Activated naive CD8-positive, alpha-beta T cell treated with anti-CD3 and anti-CD28 coated beads, Interleukin-2, amount 10 ng/mL, durations not matched to agents 7 days and 5 days (primary cell): ENCODE measurements around the gene TSKS. TPM values are rescaled to one million over a fixed set of nuclear protein-coding genes. Genes with fewer than 3 reads are reported as not detected.

Experiments
- ATAC-seq: fragments of 150-1000 bp; cut with Tn5 transposase; one replicate; pipeline ENCODE4 v1.10.0; 2021; ENCODE audit warnings: low read depth, moderate library complexity
- POLR2A ChIA-PET: fragments of 350-600 bp; sonication (Branson Sonifier 250); formaldehyde crosslinking; loops from one replicate; lab custom pipeline; 2021; ENCODE audit warnings: antibody characterized with exemption; lab: Charles Lee
- DNase-seq: peaks from one replicate; pipeline ENCODE4 v3.0.0; 2021
- H3K27ac Mint-ChIP-seq: one replicate; pipeline ENCODE4 v1.8.0; 2022; ENCODE audit warnings: mild to moderate bottlenecking, mixed read lengths
- H3K27me3 Mint-ChIP-seq: one replicate; pipeline ENCODE4 v1.8.0; 2022; ENCODE audit warnings: mild to moderate bottlenecking, moderate library complexity, mixed read lengths
- H3K36me3 Mint-ChIP-seq: one replicate; pipeline ENCODE4 v1.8.0; 2021; ENCODE audit warnings: mild to moderate bottlenecking, mixed read lengths
- H3K4me1 Mint-ChIP-seq: one replicate; pipeline ENCODE4 v1.8.0; 2021; ENCODE audit warnings: mixed read lengths
- H3K4me3 Mint-ChIP-seq: one replicate; pipeline ENCODE4 v1.8.0; 2022; ENCODE audit warnings: mild to moderate bottlenecking, moderate library complexity, mixed read lengths
- H3K9me3 Mint-ChIP-seq: one replicate; pipeline ENCODE4 v1.8.0; 2021; ENCODE audit warnings: mixed read lengths
- total RNA-seq, 2 experiments: library from RNA; stranded (reverse); gene quantifications; one replicate each; pipeline ENCODE4 v1.2.3, GENCODE V29; 2021

The TSKS gene
- total RNA-seq, 2 experiments from 2014 or later = 2.0 to 2.4 TPM

DNA sequence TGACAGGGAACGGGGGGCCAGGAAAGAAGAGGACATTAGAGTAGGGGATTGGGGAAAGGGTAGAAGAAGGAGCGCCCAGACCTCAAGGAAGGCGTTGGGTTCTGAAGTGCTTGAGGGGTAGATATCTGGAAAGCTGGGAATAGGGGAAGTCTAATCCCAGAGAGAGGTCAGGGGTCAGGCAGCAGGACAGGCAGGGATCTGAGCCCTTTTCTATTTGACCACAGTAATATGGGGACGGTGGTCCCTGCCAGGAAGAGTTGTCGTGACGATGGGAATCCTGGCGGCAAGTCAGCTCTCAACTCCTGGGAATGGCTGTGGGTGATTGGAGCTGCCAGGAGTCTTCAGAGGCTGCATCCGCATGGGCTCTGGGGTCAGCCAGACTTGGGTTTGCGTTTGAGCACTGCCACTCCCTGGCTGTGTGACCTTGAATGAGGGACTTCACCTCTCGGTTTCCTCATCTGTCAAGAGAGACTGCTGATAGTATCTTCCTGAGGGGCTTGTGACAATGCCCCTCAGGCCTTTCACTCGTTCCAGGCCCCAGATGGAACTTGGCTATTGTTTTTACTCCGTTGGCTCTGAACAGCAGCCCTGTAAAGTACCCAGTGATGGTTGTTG is 5.0 kb upstream of the TSKS start:
- Mint-ChIP-seq H3K9me3 (no peaks in the 10 kb centered on the region), H3K27me3 (no peaks in the 10 kb centered on the region), H3K4me1 (peaks cover 31% of the 10 kb centered on the region), H3K36me3 (peaks cover 10% of the 10 kb centered on the region), H3K27ac (peak overlapping the region; percentile 84), H3K4me3 (peak overlapping the region; percentile 95)
- POLR2A ChIA-PET = interaction anchor here (0.7 kb wide), 1 partner anchor 87 kb away, joined by 3 read pairs; no protein-coding TSS in a partner anchor
- ATAC-seq (no peak), DNase-seq (no peak)

DNA sequence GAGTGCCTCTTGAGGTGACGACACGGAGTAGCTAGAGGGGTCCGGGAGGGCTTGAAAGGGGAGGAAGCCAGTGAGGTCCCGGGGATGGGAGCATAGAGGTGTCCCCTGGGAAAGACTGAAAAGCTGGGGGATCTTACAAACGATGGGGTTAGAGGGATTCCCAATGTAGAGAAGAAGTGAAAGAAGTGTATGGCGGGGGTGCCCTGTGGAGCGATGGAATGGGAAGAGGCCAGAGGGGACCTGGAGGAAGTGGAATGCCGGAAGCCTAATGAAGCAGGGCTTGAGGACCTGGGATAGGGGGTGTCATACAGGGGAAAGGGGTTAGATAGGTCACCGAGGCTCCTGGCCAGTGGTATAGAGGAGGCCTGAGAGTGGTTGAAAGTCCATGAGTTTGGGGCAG is 4.3 kb upstream of the TSKS start:
- no peak for ATAC-seq
- DNase-seq = no peak
- H3K27ac Mint-ChIP-seq = peak overlapping the region; percentile 84
- no peaks in the 10 kb centered on the region for H3K27me3 Mint-ChIP-seq
- H3K4me3 Mint-ChIP-seq = peak overlapping the region; percentile 95
- H3K4me1 Mint-ChIP-seq = peaks cover 30% of the 10 kb centered on the region
- POLR2A ChIA-PET = interaction anchor here (0.7 to 1.8 kb wide), 5 partner anchors 50 to 162 kb away, joined by 3 to 7 read pairs (median 6); partner anchors contain the start of genes MED25 and NUP62
- no peaks in the 10 kb centered on the region for H3K9me3 Mint-ChIP-seq
- H3K36me3 Mint-ChIP-seq = peaks cover 10% of the 10 kb centered on the region

DNA sequence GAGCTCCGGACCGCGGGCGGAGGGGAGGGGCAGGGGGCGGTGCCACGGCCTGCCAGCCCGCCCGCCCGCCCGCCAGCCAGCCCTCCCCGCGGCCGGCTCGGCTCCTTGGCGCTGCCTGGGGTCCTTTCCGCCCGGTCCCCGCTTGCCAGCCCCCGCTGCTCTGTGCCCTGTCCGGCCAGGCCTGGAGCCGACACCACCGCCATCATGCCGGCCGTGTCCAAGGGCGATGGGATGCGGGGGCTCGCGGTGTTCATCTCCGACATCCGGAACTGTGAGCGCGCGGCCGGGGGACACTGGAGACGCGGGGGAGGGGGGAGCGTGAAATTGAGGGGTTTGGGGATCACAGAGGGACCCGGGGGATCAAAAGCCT is 3.8 kb upstream of the TSKS start, which contains the start of gene AP2A1:
AP2A1 (plus strand) TSS at position 72 of the 370 bp plus-strand sequence; CDS start at position 205, 133 bp downstream.
- Mint-ChIP-seq H3K9me3 (no peaks in the 10 kb centered on the region), H3K4me3 (peak within 1 kb of the TSS; percentile 97), H3K4me1 (peaks cover 30% of the 10 kb centered on the region), H3K27ac (peak within 1 kb of the TSS; percentile 94), H3K27me3 (no peaks in the 10 kb centered on the region), H3K36me3 (peaks cover 10% of the 10 kb centered on the region)
- ATAC-seq (no peak), DNase-seq (no peak)
- POLR2A ChIA-PET = interaction anchor here (0.6 to 1.8 kb wide), 11 partner anchors 12 to 1129 kb away, joined by 3 to 7 read pairs (median 3); partner anchors contain the start of genes MED25 and NUP62

DNA sequence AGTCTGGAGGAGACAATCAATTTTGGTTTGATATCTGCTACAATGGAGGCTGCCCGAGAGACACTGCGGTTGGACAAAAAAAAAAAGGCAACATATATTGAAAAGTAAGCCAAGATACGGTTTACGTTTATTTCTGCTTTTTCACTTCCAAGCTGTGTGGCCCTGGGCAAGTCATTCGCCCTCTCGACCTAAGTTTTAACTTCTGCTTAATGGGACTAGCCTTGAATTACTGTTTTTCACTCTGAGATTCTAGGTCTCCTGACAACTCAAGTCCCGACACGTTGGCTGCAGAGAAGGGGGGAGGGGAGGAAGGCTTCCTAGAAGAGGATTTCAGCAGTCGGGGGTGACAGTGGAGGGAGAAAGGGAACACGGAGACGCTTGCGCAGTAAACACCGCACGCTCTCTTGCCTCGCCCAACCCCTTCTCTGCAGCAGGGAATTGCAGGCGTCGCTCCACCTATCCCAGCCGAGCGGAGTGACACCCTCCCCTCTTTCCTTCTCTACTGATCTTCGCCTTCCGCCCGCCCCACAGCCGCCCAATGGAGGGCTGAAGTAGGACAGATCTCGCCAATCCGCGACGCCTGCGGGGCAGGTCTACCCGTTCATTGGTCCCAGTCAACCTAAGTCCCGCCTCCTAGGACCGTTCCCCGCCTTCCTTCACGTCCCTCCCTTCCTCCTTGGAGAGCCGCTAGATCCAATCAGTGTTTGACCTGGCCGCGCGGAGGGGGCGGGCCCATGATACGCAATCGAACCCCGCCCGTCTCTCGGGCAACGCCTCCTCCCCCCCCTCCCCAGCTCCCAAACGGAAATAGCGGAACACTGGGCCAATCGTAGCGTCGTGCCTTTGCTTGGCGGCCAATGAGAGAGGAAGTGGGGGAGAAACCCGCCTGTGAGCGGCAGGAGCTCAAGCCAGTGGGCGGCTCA is 3.2 kb upstream of the TSKS start:
- DNase-seq (peak; percentile 96), ATAC-seq (peak; percentile 90)
- Mint-ChIP-seq H3K36me3 (peaks cover 6% of the 10 kb centered on the region), H3K4me1 (peaks cover 26% of the 10 kb centered on the region), H3K27ac (peak overlapping the region; percentile 94), H3K4me3 (peak overlapping the region; percentile 97), H3K9me3 (no peaks in the 10 kb centered on the region), H3K27me3 (no peaks in the 10 kb centered on the region)
- POLR2A ChIA-PET = interaction anchor here (0.6 to 1.8 kb wide), 13 partner anchors 11 to 1128 kb away, joined by 3 to 7 read pairs (median 3); partner anchors contain the start of genes MED25 and NUP62

DNA sequence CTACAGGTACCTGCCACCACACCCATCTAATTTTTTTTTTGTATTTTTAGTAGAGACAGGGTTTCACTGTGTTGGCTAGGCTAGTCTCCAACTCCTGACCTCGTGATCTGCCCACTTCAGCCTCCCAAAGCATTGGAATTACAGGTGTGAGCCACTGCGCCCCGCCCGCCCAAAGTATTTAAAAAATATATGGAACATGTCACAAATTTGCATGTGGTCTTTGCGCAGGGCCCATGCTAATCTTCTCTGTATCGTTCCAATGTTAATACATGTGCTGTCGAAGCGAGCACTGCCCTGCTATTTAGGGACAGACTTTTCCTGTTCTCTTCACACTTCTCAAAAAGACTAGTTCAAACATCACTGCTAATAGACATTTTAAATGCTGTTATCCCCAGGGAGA is 1.2 kb upstream of the TSKS start:
- H3K36me3 Mint-ChIP-seq = peaks cover 5% of the 10 kb centered on the region
- no peak overlapping the region for H3K27ac Mint-ChIP-seq
- DNase-seq = no peak

DNA sequence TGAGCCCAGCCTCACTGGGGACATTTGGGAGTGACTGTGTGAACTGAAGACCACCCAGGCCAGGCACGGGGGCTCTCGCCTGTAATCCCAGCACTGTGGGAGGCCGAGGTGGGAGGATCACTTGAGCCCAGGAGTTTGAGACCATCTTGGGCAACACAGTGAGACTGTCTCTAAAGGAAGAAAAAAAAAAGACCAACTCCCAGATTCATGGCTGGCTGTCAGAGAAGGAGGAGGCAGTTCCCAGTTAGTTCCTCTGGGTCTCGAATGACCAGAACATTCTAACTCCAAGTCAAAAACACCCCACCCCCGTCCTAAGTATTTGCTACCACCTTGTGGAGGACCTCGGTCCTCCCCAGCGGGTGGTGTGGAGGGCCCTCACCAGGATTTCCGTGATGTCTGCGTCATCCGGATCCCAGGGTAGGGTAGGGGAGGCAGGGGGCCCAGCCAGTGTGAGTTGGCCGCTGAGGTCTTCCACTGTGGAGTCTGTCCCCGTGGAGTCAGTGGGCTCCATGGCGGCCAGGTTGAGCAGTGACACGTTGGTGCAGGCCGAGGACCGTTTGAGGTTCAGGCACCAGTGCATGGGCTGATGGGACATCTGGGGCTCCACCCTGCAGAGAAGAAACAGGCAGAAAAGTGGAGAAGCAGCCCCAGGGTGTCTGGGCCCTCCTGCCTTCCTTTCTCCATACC is 1.3 kb downstream of the TSKS start:
- no peak for DNase-seq
- Mint-ChIP-seq H3K4me3 (peak overlapping the region; percentile 58), H3K27me3 (peaks cover 3% of the 10 kb centered on the region), H3K27ac (peak overlapping the region; percentile 65), H3K4me1 (peaks cover 8% of the 10 kb centered on the region), H3K36me3 (peaks cover 2% of the 10 kb centered on the region), H3K9me3 (no peaks in the 10 kb centered on the region)
- POLR2A ChIA-PET = interaction anchor here (0.6 kb wide), 1 partner anchor 44 kb away, joined by 3 read pairs; no protein-coding TSS in a partner anchor
- no peak for ATAC-seq

More for the DNA sequence above, 1.2 kb upstream of the TSKS start:
- ATAC-seq = no peak
- POLR2A ChIA-PET = no interaction called here
- Mint-ChIP-seq H3K27me3 (no peaks in the 10 kb centered on the region), H3K9me3 (no peaks in the 10 kb centered on the region), H3K4me1 (peaks cover 21% of the 10 kb centered on the region), H3K4me3 (no peak overlapping the region)

DNA sequence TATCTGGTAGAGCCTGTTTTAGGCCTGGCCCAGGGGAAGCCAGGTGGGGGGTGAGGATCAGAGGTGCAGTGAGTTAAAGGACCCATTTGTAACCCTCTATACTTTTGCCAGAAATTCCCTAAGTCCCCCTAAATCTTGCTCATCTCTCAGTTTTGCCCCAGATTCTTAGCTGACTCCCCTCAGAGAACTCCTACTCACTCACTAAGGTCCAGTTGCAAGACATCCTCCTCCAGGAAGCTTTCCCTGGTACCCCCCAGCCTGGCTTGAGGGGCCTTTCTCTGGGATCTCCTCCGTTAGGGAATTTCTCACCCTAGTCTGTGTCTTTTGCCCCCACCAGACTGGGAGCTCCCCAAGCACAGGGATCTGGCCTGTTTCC is 1.9 kb downstream of the TSKS start:
- peak overlapping the region; percentile 58 for H3K4me3 Mint-ChIP-seq
- POLR2A ChIA-PET = no interaction called here
- no peak for DNase-seq
- H3K36me3 Mint-ChIP-seq = peaks cover 2% of the 10 kb centered on the region
- H3K9me3 Mint-ChIP-seq = peaks cover 2% of the 10 kb centered on the region
- peak overlapping the region; percentile 65 for H3K27ac Mint-ChIP-seq
- peaks cover 3% of the 10 kb centered on the region for H3K27me3 Mint-ChIP-seq
- H3K4me1 Mint-ChIP-seq = peaks cover 6% of the 10 kb centered on the region
- ATAC-seq = no peak

DNA sequence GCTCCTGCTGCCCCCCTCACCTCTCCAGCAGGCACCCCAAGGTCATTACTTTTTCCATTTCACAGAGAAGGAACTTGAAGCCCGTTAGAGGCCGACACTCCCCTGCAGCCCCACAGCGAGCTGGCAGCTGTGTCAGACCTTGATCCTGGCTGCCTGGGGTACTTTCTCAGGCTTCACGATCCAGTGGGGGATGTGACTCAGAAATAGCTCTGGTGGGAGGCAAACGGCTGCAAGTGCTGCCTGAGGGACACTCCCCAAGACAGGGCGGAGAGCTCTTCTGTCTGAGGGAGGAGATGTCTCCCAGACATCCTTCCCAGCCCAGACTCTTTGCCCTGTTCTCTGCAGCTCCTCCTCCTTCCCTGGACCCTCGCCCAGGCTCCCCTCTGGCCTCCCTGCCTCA is 4.8 kb downstream of the TSKS start:
- Mint-ChIP-seq H3K27me3 (peaks cover 5% of the 10 kb centered on the region), H3K4me1 (peaks cover 2% of the 10 kb centered on the region), H3K9me3 (peaks cover 3% of the 10 kb centered on the region), H3K27ac (no peak overlapping the region), H3K36me3 (peaks cover 2% of the 10 kb centered on the region), H3K4me3 (no peak overlapping the region)
- ATAC-seq (no peak), DNase-seq (no peak)
- POLR2A ChIA-PET = interaction anchor here (0.6 kb wide), 1 partner anchor 254 kb away, joined by 3 read pairs; no protein-coding TSS in a partner anchor

DNA sequence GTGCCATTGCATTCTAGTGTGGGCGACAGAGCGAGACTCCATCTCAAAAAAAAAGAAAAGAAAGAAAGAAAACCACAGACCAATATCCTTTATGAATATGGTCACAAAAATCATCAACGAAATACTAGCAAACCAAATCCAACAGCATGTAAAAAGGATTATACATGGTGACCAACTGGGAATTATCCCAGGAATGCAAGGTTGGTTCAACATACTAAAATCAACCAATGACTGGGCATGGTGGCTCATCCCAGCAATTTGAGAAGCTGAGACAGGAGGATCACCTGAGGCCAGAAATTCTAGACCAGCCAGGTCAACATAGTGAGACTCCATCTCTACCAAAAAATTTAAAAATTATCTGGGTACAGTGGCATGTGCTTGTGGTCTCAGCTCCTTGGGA is 7.2 kb downstream of the TSKS start:
- no peak overlapping the region for H3K4me3 Mint-ChIP-seq
- peaks cover 6% of the 10 kb centered on the region for H3K27me3 Mint-ChIP-seq
- POLR2A ChIA-PET = interaction anchor here (1.5 kb wide), 1 partner anchor 11 kb away, joined by 3 read pairs; the partner anchor contains the start of gene AP2A1
- H3K27ac Mint-ChIP-seq = no peak overlapping the region
- H3K9me3 Mint-ChIP-seq = peaks cover 3% of the 10 kb centered on the region
- no peak for DNase-seq
- H3K36me3 Mint-ChIP-seq = peaks cover 2% of the 10 kb centered on the region
- ATAC-seq = no peak
- H3K4me1 Mint-ChIP-seq = peaks cover 2% of the 10 kb centered on the region

DNA sequence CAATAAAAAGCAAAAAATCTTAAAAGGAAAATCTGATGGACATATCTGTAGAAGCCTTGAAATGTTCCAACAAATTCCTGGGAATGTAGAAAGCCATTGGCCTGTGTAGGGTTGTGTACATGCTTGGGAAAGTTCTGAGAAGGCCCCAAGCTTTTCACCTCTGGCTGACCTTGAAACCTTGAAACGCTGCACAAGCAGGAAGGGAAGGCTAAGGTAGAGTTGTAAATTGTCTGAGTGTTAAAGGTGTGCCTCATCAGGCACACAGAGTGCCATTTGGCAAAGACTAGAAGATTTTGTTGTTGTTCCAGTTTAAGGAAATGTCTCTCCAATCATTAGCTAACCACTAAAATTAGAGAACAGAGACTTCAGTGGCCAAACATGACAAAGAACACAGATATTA is 10.4 kb downstream of the TSKS start:
- Mint-ChIP-seq H3K9me3 (peaks cover 3% of the 10 kb centered on the region), H3K27me3 (peaks cover 5% of the 10 kb centered on the region), H3K4me1 (no peaks in the 10 kb centered on the region), H3K27ac (no peak overlapping the region), H3K4me3 (no peak overlapping the region), H3K36me3 (peaks cover 2% of the 10 kb centered on the region)
- POLR2A ChIA-PET = no interaction called here
- ATAC-seq = no peak
- DNase-seq = no peak

DNA sequence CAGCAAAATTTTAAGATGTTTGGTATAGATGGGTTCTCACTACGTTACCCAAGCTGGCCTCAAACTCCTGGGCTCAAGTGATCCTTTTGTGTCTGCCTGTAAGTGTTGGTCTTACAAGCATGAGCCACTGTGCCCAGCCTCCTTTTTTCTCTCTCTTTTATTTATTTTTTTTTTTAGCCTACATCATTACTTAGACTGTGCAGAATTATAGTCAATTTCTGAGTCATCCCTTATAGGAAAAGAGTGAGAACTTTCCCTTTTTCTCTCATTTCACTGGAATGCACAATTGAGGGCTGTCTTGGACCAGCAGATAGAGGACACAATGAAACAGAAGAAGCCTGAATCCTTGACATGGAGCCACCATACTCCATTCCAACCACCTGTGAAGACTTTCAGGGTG is 13.3 kb downstream of the TSKS start:
- H3K9me3 Mint-ChIP-seq = no peaks in the 10 kb centered on the region
- DNase-seq = no peak
- H3K27ac Mint-ChIP-seq = no peak overlapping the region
- ATAC-seq = no peak
- H3K36me3 Mint-ChIP-seq = no peaks in the 10 kb centered on the region
- peaks cover 5% of the 10 kb centered on the region for H3K27me3 Mint-ChIP-seq
- POLR2A ChIA-PET = interaction anchor here (1.0 kb wide), 1 partner anchor 33 kb away, joined by 3 read pairs; no protein-coding TSS in a partner anchor
- no peak overlapping the region for H3K4me3 Mint-ChIP-seq
- no peaks in the 10 kb centered on the region for H3K4me1 Mint-ChIP-seq

DNA sequence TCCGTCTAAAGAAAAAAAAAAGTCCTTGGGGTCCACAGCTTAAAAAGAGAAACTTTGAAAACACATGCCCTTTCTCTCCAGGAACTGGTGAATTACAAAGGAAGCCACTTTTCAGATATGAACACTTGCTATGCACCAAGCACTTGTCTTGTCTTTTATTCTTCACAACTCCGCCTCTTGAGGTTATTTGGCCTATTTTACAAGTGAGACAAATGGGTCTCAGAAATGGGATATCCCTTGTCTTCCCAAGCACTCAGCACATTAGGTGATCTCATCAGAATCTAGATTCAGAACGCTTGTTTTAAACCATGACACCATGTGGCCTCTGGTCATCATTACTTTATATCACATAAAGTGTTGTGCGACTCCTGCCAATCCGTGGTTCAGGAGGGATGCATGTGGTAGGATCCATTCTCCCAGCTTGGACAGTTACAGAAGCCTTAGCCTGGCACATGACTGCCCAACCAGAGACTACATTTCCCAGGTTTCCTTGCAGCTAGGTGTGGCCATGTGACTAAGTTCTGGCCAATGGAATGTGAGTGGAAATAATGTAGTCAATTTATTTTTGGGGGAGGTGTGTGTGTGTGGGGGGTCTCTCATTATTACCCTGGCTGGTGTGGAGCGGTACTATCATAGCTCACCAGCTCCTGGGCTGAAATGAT is 13.9 kb downstream of the TSKS start:
- Mint-ChIP-seq H3K4me3 (no peak overlapping the region), H3K36me3 (no peaks in the 10 kb centered on the region), H3K9me3 (no peaks in the 10 kb centered on the region), H3K27me3 (peaks cover 3% of the 10 kb centered on the region), H3K4me1 (no peaks in the 10 kb centered on the region), H3K27ac (no peak overlapping the region)
- ATAC-seq (no peak), DNase-seq (no peak)
- POLR2A ChIA-PET = interaction anchor here (1.0 kb wide), 1 partner anchor 32 kb away, joined by 3 read pairs; no protein-coding TSS in a partner anchor
